GM13976 (cell line): ENCODE measurements around the gene ZNF37A.
"Not testable (repeated sequence)": the region's sequence is repeated elsewhere in the genome, so short reads cannot be mapped to it uniquely, and the experiment has no call there.

Experiments
- DNase-seq: peaks from one replicate; pipeline ENCODE4 v3.0.0; 2012; ENCODE audit warnings: low spot score
- CTCF ChIP-seq: IDR thresholded peaks from 2 replicates; pipeline ENCODE4 v1.5.1; 2012; ENCODE audit warnings: borderline replicate concordance, mild to moderate bottlenecking; ENCODE audit not compliant: insufficient read depth; ENCODE audit errors: extremely low read depth, missing control alignments, control extremely low read depth
- in situ Hi-C: fragments of 300-500 bp; cut with MboI; formaldehyde crosslinking; loops from one replicate; pipeline ENCODE4 v1.12.0; 2022; ENCODE audit warnings: low sequenced_read_pairs, mixed read lengths, inconsistent platforms; ENCODE audit not compliant: unreplicated experiment

Gene ZNF37A

GRCh38 chr10:38094158-38094926 is at the start of gene ZNF37A:
Gene ZNF37A (plus strand): TSS chr10:38094337. CDS start chr10:38096618, 2,281 bp downstream.
- in situ Hi-C loops = no loop called here
- peak; percentile 88 for DNase-seq
- no peak for TF ChIP-seq CTCF

DNA sequence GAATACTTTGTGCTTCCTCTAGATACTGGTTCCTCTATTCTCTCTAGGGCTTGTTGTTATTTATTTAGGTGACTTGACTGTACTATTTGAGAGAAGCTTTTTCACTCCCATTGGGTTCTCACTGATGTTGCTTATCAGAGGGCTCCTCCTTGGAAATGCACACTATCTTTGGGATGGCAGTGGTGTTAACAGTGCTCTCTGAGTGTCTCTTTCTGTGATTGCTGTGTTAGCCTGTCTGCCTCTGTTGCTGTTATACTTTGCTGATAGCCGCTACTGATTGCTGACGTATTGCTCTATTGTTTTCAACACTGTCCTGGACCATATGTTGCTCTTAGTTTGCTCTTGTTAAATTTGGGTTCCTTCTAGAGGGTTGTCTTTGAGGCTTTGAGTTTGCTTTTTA is 49.0 kb upstream of the ZNF37A start:
- TF ChIP-seq CTCF = no peak
- no peak for DNase-seq
- in situ Hi-C loops = no loop called here

DNA sequence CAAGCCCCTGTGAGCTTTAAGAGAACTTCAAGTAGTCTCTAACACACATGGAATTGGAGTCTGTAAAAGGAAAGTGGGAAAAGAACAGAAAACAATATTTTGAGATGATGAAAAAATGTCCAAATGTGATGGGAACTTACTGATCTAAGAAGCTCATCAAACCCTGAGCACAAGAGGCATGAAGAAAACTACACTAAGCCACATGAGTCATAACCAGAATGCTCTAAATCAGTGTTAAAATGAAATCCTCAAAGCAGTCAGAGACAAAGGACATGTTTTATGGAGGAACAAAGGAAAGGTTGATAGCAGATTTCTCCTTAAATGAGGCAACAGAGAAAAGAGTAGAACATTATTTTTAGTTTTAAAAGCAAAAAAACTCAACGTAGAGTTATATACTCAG is 46.5 kb upstream of the ZNF37A start:
- no peak for TF ChIP-seq CTCF
- in situ Hi-C loops = no loop called here

GRCh38 chr10:38050212-38050611 is 43.9 kb upstream of the ZNF37A start:
- no peak for DNase-seq
- TF ChIP-seq CTCF = no peak
- in situ Hi-C loops = no loop called here

More for the DNA sequence above, 46.5 kb upstream of the ZNF37A start:
- no peak for DNase-seq

GRCh38 chr10:38054361-38054797 is 39.8 kb upstream of the ZNF37A start:
- in situ Hi-C loops = no loop called here
- TF ChIP-seq CTCF = no peak
- no peak for DNase-seq

DNA sequence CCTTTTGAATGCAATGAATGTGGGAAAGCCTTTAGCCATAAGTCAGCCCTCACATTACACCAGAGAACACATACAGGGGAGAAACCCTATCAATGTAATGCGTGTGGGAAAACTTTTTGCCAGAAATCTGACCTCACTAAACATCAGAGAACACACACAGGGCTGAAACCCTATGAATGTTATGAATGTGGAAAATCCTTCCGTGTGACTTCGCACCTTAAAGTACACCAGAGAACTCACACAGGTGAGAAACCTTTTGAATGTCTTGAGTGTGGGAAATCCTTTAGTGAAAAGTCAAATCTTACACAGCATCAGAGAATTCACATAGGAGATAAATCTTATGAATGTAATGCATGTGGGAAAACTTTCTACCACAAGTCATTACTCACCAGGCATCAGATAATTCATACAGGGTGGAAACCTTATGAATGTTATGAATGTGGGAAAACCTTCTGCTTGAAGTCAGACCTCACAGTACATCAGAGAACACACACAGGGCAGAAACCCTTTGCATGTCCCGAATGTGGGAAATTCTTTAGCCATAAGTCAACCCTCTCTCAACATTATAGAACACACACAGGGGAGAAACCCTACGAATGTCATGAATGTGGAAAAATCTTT is 38.8 kb upstream of the ZNF37A start:
- DNase-seq, in situ Hi-C loops: not testable (repeated sequence)

DNA sequence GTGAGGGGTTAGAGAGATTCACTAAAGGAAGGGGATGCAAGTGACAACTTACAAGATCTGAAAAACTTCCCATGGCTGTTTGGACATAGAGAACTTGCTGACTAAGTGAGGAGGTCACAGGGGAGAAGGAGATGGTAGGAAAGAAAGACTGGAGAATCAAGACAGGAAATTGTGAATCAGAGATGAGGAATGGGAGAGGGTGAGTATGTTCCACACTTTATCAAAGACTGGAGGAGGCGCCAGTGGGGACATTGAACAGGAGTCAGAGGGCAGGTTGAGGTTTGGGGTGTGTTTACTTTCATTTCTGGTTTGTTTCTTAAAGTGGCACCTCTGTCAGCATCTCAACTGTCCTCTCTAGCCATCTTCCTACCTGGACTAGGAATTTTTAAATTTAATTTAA is 24.5 kb upstream of the ZNF37A start:
- in situ Hi-C loops = not testable (repeated sequence)

More for the DNA sequence above, 24.5 kb upstream of the ZNF37A start:
- not testable (repeated sequence) for DNase-seq
